Measurements from ENCODE around the gene MAML2.

Gene MAML2

GRCh38 chr11:96114178-96115064 lies 228.6 kb downstream of the MAML2 start:
- Histone ChIP-seq H3K27me3 (ENCODE audit: insufficient read depth, low read length) (no peaks in the 10 kb centered on the region), H2AFZ (ENCODE audit: low read depth, low read length) (no peak overlapping the region), H3K9me3 (ENCODE audit: low read length) (no peaks in the 10 kb centered on the region), H3K36me3 (ENCODE audit: insufficient read depth, low read length) (peaks cover 4% of the 10 kb centered on the region), H3K4me3 (ENCODE audit: low read length) (no peak overlapping the region), H3K4me1 (ENCODE audit: insufficient read depth, low read length) (peaks cover 26% of the 10 kb centered on the region)

DNA sequence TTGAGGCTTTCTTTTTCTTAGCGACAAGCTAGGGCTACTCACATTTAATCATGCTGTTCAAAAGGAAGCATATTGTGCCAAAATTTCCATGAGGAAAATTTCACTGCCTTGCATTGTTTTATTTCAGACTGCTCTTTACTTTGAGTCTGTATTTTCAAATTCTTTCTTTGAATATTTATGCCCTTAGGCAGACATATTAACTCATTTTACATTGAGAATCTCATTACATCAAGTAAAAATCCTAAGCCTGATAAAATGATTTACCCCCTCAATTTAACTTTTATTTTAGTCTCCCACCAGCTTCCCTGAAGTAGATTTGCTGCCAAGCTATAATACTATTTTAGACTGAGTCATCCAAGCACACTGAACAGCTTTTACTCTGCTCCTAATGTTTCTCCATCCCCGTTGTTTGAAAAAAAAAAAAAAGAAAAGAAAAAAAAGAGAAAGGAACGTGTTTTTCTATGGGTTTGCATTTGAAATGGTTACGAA lies 229.8 kb downstream of the MAML2 start:
- H3K27me3 ChIP-seq (ENCODE audit: insufficient read depth, low read length), result no peaks in the 10 kb centered on the region
- no peaks in the 10 kb centered on the region for H3K36me3 ChIP-seq (ENCODE audit: insufficient read depth, low read length)
- peaks cover 26% of the 10 kb centered on the region for H3K4me1 ChIP-seq (ENCODE audit: insufficient read depth, low read length)
- no peaks in the 10 kb centered on the region for H3K9me3 ChIP-seq (ENCODE audit: low read length)
- no peak overlapping the region for H2AFZ ChIP-seq (ENCODE audit: low read depth, low read length)
- no peak overlapping the region for H3K4me3 ChIP-seq (ENCODE audit: low read length)

DNA sequence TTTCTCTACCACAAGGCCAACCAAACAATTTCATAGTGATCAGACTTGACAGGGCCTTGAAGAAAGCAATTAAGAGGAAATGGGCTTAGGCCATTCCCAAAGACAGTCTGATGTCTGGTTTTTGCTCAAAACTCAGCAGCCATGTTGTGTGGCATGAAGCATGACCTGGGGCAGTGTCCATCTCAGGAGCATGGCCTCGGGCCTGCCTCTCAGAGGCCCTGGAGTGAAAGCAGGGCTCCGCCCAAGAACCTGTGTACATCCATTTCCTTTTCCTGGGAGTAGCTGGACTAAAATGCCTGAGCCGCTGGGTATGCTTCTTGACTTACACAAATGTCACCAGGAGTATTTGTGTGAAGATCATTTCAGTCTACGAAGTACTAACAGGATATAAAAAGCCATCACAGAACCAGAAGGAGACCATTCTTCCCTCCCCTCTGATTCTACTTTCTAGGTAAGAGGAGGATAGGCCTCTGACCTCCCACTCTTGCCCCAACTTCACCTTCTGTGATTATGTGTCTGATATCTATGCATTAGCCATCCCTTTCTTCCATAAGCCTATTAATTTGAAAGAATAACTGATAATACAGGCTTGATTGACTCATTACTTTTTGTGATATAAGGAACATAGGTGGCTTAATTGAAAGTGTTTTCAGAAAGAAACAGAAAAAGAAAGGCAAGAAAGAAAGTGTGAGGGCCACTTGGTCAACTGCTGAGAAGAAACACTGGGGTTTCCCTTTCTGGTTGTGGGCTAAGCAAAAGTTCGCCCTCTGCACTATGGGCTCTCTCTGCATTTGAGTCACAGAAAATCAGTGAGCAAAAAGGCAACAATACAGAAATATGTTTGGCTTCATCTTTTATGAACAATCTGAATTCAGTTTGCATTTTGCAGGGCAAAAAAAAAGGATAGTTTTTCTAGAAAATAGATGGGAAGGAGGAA lies 230.5 kb downstream of the MAML2 start:
- H3K4me3 ChIP-seq (ENCODE audit: low read length), result no peak overlapping the region
- no peaks in the 10 kb centered on the region for H3K27me3 ChIP-seq (ENCODE audit: insufficient read depth, low read length)
- no peak overlapping the region for H2AFZ ChIP-seq (ENCODE audit: low read depth, low read length)
- H3K4me1 ChIP-seq (ENCODE audit: insufficient read depth, low read length), result peaks cover 29% of the 10 kb centered on the region
- no peaks in the 10 kb centered on the region for H3K36me3 ChIP-seq (ENCODE audit: insufficient read depth, low read length)
- no peaks in the 10 kb centered on the region for H3K9me3 ChIP-seq (ENCODE audit: low read length)

GRCh38 chr11:96111308-96111707 lies 231.7 kb downstream of the MAML2 start:
- H2AFZ ChIP-seq (ENCODE audit: low read depth, low read length), result no peak overlapping the region
- no peaks in the 10 kb centered on the region for H3K27me3 ChIP-seq (ENCODE audit: insufficient read depth, low read length)
- H3K9me3 ChIP-seq (ENCODE audit: low read length), result no peaks in the 10 kb centered on the region
- no peaks in the 10 kb centered on the region for H3K36me3 ChIP-seq (ENCODE audit: insufficient read depth, low read length)
- H3K4me3 ChIP-seq (ENCODE audit: low read length), result no peak overlapping the region
- peaks cover 36% of the 10 kb centered on the region for H3K4me1 ChIP-seq (ENCODE audit: insufficient read depth, low read length)

- Histone ChIP-seq H3K27me3 (ENCODE audit: insufficient read depth, low read length) (no peaks in the 10 kb centered on the region), H3K36me3 (ENCODE audit: insufficient read depth, low read length) (no peaks in the 10 kb centered on the region), H3K9me3 (ENCODE audit: low read length) (no peaks in the 10 kb centered on the region), H2AFZ (ENCODE audit: low read depth, low read length) (no peak overlapping the region), H3K4me1 (ENCODE audit: insufficient read depth, low read length) (peaks cover 43% of the 10 kb centered on the region), H3K4me3 (ENCODE audit: low read length) (no peak overlapping the region)
Measured at GRCh38 chr11:96110302-96110701, 232.7 kb downstream of the MAML2 start.

- no peak overlapping the region for H3K4me3 ChIP-seq (ENCODE audit: low read length)
- peaks cover 47% of the 10 kb centered on the region for H3K4me1 ChIP-seq (ENCODE audit: insufficient read depth, low read length)
- H3K27me3 ChIP-seq (ENCODE audit: insufficient read depth, low read length), result no peaks in the 10 kb centered on the region
- H3K9me3 ChIP-seq (ENCODE audit: low read length), result no peaks in the 10 kb centered on the region
- H2AFZ ChIP-seq (ENCODE audit: low read depth, low read length), result no peak overlapping the region
- H3K36me3 ChIP-seq (ENCODE audit: insufficient read depth, low read length), result no peaks in the 10 kb centered on the region
Measured at GRCh38 chr11:96109331-96110030, 233.5 kb downstream of the MAML2 start.

DNA sequence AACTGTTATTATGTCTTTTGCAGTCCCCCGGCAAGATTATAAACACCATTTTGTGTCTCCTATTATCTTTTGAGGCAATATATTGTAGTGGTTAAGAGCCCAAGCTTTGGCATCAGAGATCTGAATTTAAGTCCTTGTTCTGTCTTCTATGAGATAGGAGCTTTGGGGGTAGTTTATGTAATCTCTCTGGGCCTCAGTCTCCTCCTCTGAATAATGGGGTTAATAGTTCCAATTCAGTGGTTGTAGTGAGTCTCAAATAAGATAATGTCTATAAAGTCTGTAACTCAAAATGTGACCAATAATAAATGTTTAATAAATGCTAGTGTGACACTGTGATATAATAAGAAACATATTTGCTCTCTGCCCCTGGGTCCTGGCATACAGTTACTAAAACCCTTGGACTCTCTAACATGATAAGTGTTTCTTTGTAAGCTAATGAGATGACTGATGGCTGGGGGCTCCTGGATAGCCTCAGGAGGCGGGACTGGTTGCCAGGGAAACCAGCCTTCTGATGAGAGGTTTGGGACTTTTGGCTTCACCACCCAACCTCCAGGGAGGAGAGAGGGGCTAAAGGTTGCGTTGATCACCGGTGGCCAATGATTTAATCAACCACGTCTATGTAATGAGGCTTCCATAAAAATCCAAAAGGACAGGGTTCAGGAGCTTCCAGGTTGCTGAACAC lies 235.7 kb downstream of the MAML2 start:
- Histone ChIP-seq H3K27me3 (ENCODE audit: insufficient read depth, low read length) (no peaks in the 10 kb centered on the region), H2AFZ (ENCODE audit: low read depth, low read length) (no peak overlapping the region), H3K4me3 (ENCODE audit: low read length) (no peak overlapping the region), H3K9me3 (ENCODE audit: low read length) (no peaks in the 10 kb centered on the region), H3K4me1 (ENCODE audit: insufficient read depth, low read length) (peaks cover 38% of the 10 kb centered on the region), H3K36me3 (ENCODE audit: insufficient read depth, low read length) (no peaks in the 10 kb centered on the region)

- Histone ChIP-seq H3K4me1 (ENCODE audit: insufficient read depth, low read length) (peaks cover 32% of the 10 kb centered on the region), H3K27me3 (ENCODE audit: insufficient read depth, low read length) (no peaks in the 10 kb centered on the region), H3K36me3 (ENCODE audit: insufficient read depth, low read length) (no peaks in the 10 kb centered on the region), H2AFZ (ENCODE audit: low read depth, low read length) (no peak overlapping the region), H3K4me3 (ENCODE audit: low read length) (no peak overlapping the region), H3K9me3 (ENCODE audit: low read length) (no peaks in the 10 kb centered on the region)
Measured at GRCh38 chr11:96106645-96107044, 236.3 kb downstream of the MAML2 start.

- no peak overlapping the region for H2AFZ ChIP-seq (ENCODE audit: low read depth, low read length)
- H3K9me3 ChIP-seq (ENCODE audit: low read length), result no peaks in the 10 kb centered on the region
- peaks cover 26% of the 10 kb centered on the region for H3K4me1 ChIP-seq (ENCODE audit: insufficient read depth, low read length)
- no peaks in the 10 kb centered on the region for H3K36me3 ChIP-seq (ENCODE audit: insufficient read depth, low read length)
- no peak overlapping the region for H3K4me3 ChIP-seq (ENCODE audit: low read length)
- no peaks in the 10 kb centered on the region for H3K27me3 ChIP-seq (ENCODE audit: insufficient read depth, low read length)
Measured at GRCh38 chr11:96105944-96106343, 237.1 kb downstream of the MAML2 start.

- Histone ChIP-seq H3K4me3 (ENCODE audit: low read length) (no peak overlapping the region), H3K4me1 (ENCODE audit: insufficient read depth, low read length) (peaks cover 26% of the 10 kb centered on the region), H3K27me3 (ENCODE audit: insufficient read depth, low read length) (no peaks in the 10 kb centered on the region), H3K9me3 (ENCODE audit: low read length) (no peaks in the 10 kb centered on the region), H3K36me3 (ENCODE audit: insufficient read depth, low read length) (no peaks in the 10 kb centered on the region), H2AFZ (ENCODE audit: low read depth, low read length) (no peak overlapping the region)
Measured at GRCh38 chr11:96105197-96105895, 237.6 kb downstream of the MAML2 start.

DNA sequence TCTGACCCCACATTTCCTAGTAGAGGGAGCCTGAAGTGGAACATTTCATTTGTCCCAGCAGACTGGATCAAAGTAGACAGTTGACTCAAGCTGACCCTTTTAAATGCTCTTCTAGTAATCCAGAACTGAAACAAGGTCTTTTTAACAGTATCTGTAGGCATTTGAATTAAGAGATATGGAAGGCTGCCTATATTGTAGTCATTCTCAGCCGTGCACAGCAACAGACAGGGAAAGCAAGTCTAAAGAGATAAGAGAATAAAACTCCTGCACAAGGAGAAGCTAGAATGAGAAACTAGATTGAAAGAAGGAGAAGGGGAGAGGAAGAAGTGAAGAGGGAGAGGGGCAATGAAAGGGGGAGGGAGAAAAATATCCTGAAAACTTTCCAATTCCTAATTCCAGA lies 238.5 kb downstream of the MAML2 start:
- Histone ChIP-seq H2AFZ (ENCODE audit: low read depth, low read length) (no peak overlapping the region), H3K27me3 (ENCODE audit: insufficient read depth, low read length) (no peaks in the 10 kb centered on the region), H3K36me3 (ENCODE audit: insufficient read depth, low read length) (no peaks in the 10 kb centered on the region), H3K9me3 (ENCODE audit: low read length) (no peaks in the 10 kb centered on the region), H3K4me3 (ENCODE audit: low read length) (no peak overlapping the region), H3K4me1 (ENCODE audit: insufficient read depth, low read length) (peaks cover 26% of the 10 kb centered on the region)

DNA sequence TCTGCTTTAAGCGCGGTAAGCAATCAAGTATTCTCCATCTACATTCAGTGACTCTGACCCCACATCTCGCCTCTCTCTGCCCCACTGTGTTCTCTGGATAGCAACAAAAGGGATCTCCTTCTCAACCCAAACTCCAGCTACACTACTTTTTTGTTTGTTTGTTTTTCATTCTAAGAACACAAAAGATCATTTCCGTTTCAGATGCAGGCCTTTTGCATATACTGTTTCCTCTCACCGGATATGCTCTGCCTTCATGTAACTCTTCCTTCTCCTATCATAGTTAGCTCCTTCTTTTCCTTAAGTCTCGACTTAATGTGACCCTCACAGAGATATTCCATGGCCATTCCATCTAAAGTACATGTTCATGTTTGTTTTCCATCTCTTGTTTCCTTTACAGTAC lies 239.3 kb downstream of the MAML2 start:
- no peak overlapping the region for H3K4me3 ChIP-seq (ENCODE audit: low read length)
- no peaks in the 10 kb centered on the region for H3K27me3 ChIP-seq (ENCODE audit: insufficient read depth, low read length)
- H2AFZ ChIP-seq (ENCODE audit: low read depth, low read length), result no peak overlapping the region
- peaks cover 33% of the 10 kb centered on the region for H3K4me1 ChIP-seq (ENCODE audit: insufficient read depth, low read length)
- no peaks in the 10 kb centered on the region for H3K36me3 ChIP-seq (ENCODE audit: insufficient read depth, low read length)
- H3K9me3 ChIP-seq (ENCODE audit: low read length), result no peaks in the 10 kb centered on the region

All from neuron (in vitro differentiated cells).